SJSA1 (cell line): Measurements from ENCODE around the gene SHISA8. TPM values are rescaled to one million over a fixed set of nuclear protein-coding genes. Genes with fewer than 3 reads are reported as not detected.

Experiments used
- DNase-seq, 2 experiments: peaks; one replicate each; pipeline ENCODE4 v3.0.0-alpha.2; 2015 to 2020; ENCODE audit warnings: low spot score in 2 of 2, low read depth in 1 of 2
- H3K27ac ChIP-seq: fragments of 250-450 bp; sonication (Bioruptor Pico); 2 replicates; pipeline ENCODE4 v1.5.1; 2020; ENCODE audit warnings: mild to moderate bottlenecking, moderate library complexity
- H3K27me3 ChIP-seq: fragments of 250-450 bp; sonication (Bioruptor Pico); replicated peaks from 2 replicates; pipeline ENCODE4 v1.5.1; 2020; ENCODE audit warnings: mild to moderate bottlenecking, moderate library complexity
- H3K36me3 ChIP-seq: fragments of 250-450 bp; sonication (Bioruptor Pico); 2 replicates; pipeline ENCODE4 v1.5.1; 2020; ENCODE audit warnings: mild to moderate bottlenecking
- H3K4me1 ChIP-seq: fragments of 250-450 bp; sonication (Bioruptor Pico); replicated peaks from 2 replicates; pipeline ENCODE4 v1.6.1; 2021; ENCODE audit warnings: mild to moderate bottlenecking
- H3K4me3 ChIP-seq: fragments of 250-450 bp; sonication (Bioruptor Pico); 2 replicates; pipeline ENCODE4 v1.5.1; 2020; ENCODE audit warnings: mild to moderate bottlenecking
- H3K9me3 ChIP-seq: fragments of 250-450 bp; sonication (Bioruptor Pico); replicated peaks from 2 replicates; pipeline ENCODE4 v1.5.1; 2020; ENCODE audit warnings: mild to moderate bottlenecking
- total RNA-seq: library from RNA; depleted of rRNA; stranded (reverse); fragments of >200 nt; shearing (Covaris generic); gene quantifications from 2 replicates; pipeline ENCODE4 v1.2.3, GENCODE V29; 2014

The SHISA8 gene
- total RNA-seq, 1 experiment from 2014 or later, result not detected

DNA sequence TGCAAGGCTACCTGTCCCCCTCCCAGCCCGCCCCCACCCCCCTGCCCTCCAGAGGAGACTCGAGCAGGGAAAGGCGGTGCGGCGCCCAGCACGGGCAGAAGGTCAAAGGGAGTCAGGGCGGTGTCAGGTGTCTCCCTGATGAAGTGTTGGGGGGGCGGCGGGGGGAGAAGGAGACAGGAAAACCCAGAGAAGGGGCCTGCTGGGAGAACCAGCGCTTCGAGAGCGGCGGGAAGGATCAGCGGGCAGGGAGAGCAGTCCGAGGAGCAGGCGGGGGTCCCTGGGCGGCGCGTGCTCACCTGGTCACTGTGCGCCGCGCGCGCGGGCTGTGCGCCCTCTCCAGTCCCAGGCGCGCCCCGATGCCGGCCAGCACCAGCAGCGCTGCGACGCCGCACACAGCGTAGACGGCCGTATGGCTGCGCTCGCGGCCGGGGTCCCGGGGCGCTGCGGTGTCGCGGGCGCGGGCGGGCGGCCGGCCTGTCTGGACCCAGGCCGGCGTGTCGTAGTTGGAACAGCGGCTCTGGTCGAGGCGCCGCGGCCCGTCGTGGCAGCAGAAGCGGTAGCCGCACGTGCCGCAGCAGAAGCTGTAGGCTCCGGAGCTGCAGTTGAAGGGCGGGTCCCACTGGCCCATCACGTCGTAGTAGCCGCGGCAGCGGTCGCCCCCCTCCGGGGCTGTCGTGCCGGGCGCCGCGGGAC, 886 bp downstream of the SHISA8 start:
- Histone ChIP-seq H3K9me3 (no peaks in the 10 kb centered on the region), H3K36me3 (no peaks in the 10 kb centered on the region), H3K27ac (no peak overlapping the region), H3K4me1 (peaks cover 24% of the 10 kb centered on the region), H3K27me3 (peaks cover 83% of the 10 kb centered on the region), H3K4me3 (no peak overlapping the region)
- no peak for DNase-seq

- Histone ChIP-seq H3K27me3 (peaks cover 82% of the 10 kb centered on the region), H3K27ac (no peak overlapping the region), H3K4me1 (peaks cover 24% of the 10 kb centered on the region), H3K36me3 (no peaks in the 10 kb centered on the region), H3K4me3 (no peak overlapping the region), H3K9me3 (no peaks in the 10 kb centered on the region)
- no peak for DNase-seq
Measured at GRCh38 chr22:41913040-41913719, 1.7 kb downstream of the SHISA8 start.

- no peak overlapping the region for H3K4me3 ChIP-seq
- H3K27me3 ChIP-seq, result peaks cover 79% of the 10 kb centered on the region
- no peaks in the 10 kb centered on the region for H3K9me3 ChIP-seq
- H3K4me1 ChIP-seq, result peaks cover 24% of the 10 kb centered on the region
- no peaks in the 10 kb centered on the region for H3K36me3 ChIP-seq
- no peak for DNase-seq
- H3K27ac ChIP-seq, result no peak overlapping the region
Measured at GRCh38 chr22:41912338-41913039, 2.4 kb downstream of the SHISA8 start.

GRCh38 chr22:41911001-41911611, 3.8 kb downstream of the SHISA8 start:
- H3K36me3 ChIP-seq, result 0 out of 2 replicates have a peak, but pooled peaks cover 2% of the 10 kb centered on the region
- peaks cover 69% of the 10 kb centered on the region for H3K27me3 ChIP-seq
- DNase-seq, result no peak
- no peak overlapping the region for H3K27ac ChIP-seq
- no peaks in the 10 kb centered on the region for H3K9me3 ChIP-seq
- peaks cover 24% of the 10 kb centered on the region for H3K4me1 ChIP-seq
- H3K4me3 ChIP-seq, result no peak overlapping the region

DNA sequence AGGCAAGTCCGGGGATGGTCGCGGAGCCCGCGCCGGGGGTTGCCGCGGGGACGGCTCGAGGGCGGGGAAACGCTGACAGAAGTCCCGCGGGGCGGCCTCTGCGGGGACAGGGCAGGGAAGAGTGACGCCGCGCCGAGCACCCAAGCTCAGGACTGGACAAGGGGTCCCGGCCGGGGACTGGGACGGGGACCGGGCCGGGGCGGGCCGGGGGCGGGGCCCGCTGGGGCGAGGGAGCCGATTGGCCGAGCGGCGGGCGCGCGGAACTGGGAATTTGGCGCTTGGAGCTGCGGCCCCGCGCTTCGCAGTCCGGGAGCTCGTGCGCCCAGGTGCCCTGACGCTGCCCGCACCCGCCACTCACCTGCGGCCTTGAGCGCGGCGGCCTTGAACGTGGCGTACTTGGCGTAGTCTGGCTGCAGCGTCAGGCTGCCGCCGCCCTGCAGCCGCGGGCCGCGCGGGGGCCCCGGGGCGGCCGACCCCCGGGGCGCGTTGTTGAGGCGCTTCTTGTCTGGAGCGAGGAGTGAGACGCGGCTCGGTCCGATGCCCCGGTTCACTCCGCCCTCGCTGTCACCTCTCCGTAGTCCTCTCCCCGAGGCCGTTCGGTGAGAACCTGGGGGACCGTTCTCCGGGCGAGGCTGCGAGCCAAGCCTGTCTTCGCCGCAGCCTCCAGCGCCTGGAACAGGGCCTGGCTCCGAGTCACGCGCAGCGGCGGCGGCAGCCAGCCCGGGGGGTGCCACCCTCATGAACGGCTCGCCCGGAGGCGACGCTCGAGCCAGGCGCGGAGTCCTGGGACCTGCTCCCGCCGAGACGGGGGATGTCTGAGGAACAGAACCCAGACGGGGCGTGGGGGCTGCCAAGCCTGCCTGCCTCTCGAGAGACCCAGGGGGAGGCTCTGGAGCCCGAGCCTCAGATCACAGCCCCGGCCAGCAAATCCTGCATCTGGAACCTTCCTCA, 4.5 kb downstream of the SHISA8 start:
- Histone ChIP-seq H3K27me3 (peaks cover 61% of the 10 kb centered on the region), H3K4me1 (peaks cover 24% of the 10 kb centered on the region), H3K36me3 (0 out of 2 replicates have a peak, but pooled peaks cover 2% of the 10 kb centered on the region), H3K4me3 (no peak overlapping the region), H3K27ac (no peak overlapping the region), H3K9me3 (no peaks in the 10 kb centered on the region)
- no peak for DNase-seq

- Histone ChIP-seq H3K4me1 (peaks cover 17% of the 10 kb centered on the region), H3K4me3 (no peak overlapping the region), H3K27ac (no peak overlapping the region), H3K36me3 (peaks cover 10% of the 10 kb centered on the region; the same call in 1 of the 2 replicates), H3K27me3 (peaks cover 53% of the 10 kb centered on the region), H3K9me3 (no peaks in the 10 kb centered on the region)
- no peak for DNase-seq
Measured at GRCh38 chr22:41909310-41910049, 5.4 kb downstream of the SHISA8 start.

- Histone ChIP-seq H3K9me3 (no peaks in the 10 kb centered on the region), H3K4me3 (no peak overlapping the region), H3K27me3 (peaks cover 47% of the 10 kb centered on the region), H3K27ac (no peak overlapping the region), H3K4me1 (peaks cover 18% of the 10 kb centered on the region), H3K36me3 (peaks cover 16% of the 10 kb centered on the region; the same call in 1 of the 2 replicates)
- DNase-seq, result no peak
Measured at GRCh38 chr22:41908411-41909309, 6.2 kb downstream of the SHISA8 start.

DNA sequence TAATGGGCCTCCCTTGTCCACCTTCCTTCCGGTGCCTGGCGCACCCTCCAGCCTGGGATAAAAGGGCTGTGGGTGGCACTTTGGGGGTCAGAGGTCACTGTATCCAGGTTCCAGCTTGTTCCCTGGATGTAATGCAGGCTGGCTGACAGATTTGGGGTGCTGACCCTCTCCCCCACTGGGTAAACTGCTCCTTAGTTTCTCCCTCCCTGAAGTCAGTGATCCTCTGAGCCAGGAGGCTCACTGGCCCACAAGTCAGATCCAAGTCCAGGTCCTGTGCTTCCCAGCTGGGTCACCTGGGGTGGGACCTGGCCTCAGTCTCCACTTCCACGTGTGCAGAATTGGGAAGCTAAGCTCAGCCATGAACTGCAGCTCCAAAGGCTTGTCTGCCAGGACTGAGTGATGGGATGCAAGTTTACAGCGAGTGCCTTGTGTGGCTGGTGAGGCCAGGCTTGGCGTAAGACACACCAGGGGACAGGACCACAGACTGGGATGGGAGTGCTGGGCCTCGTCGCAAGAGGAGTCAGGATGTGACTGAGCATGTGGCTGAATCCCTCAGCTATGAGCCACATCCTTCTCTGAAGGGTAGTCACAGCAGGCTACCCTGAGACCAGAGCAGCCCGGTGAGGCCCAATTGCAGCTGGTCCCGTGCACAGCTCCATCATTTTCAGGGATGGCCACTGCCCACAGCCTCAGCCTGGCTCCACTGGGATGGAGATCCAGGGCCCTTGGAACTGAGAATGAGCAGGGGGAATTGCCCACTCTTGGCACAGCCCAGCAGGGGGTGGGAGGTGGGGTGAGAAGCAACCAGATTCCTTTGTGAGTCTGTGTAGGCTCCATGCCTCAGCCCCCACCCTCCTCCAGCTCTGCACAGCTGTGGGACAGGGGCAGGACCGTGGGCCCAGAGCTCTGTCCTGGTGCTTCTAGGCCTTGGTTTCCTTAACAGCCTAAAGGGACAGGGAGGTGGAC, 7.2 kb downstream of the SHISA8 start:
- peaks cover 27% of the 10 kb centered on the region for H3K4me1 ChIP-seq
- no peak overlapping the region for H3K27ac ChIP-seq
- peaks cover 22% of the 10 kb centered on the region for H3K36me3 ChIP-seq
- no peak for DNase-seq
- no peaks in the 10 kb centered on the region for H3K9me3 ChIP-seq
- peaks cover 39% of the 10 kb centered on the region for H3K27me3 ChIP-seq
- no peak overlapping the region for H3K4me3 ChIP-seq

DNA sequence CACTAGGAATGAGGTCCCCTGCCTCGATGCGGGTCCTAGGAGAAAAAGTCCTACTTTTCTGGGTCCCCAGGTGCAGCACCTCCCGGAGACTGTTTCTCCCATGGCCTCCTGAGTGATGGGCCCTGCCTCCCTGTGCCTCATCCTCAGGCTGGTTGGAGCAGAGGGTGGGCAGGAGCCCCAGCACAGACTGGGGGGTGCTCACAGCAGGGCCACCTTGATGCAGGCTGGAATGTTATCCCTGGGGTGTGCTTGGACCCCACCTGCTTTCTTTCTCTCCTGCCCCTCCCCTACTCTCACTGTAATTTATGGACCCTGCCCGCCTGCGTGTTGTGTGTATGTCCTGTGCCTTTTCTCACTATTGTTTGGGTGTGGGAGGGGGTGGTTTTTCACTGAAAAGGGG, 8.1 kb downstream of the SHISA8 start:
- Histone ChIP-seq H3K4me1 (peaks cover 27% of the 10 kb centered on the region), H3K4me3 (no peak overlapping the region), H3K36me3 (peaks cover 22% of the 10 kb centered on the region), H3K27me3 (peaks cover 30% of the 10 kb centered on the region), H3K9me3 (no peaks in the 10 kb centered on the region), H3K27ac (no peak overlapping the region)
- DNase-seq, result no peak

DNA sequence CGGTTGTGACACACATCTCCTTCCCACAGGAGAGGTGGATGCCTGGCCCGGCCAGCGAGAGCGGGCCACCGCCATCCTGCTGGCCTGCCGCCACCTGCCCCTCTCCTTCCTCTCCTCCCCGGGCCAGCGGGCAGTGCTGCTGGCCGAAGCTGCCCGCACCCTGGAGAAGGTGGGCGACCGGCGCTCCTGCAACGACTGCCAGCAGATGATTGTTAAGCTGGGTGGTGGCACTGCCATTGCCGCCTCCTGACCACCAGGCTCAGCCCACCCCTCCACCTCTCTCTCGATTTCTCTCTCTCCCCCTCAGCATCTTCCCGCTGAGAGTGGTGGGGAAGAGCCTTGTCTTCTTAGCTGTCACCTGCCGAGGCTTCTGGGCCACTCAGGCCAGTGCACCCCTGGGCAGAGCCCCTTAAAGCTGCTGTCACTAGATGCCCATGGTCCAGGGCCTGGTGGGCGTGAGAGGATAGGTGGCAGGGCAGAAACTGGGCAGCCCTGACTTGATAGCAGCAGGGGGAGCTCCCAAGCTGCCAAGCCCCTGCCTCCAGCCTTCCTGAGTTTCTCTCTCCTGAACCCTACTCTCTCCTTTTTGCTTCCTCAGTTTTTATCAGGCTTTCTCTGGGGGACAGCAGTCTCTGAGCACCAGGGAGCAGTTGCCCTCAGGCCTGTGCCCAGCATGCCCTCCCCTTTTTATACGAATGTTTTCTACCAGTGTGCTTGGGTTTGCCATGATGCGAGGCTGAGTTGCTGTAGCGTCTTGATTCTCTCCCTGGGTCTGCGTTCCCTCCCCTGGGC, 9.3 kb downstream of the SHISA8 start:
- no peaks in the 10 kb centered on the region for H3K9me3 ChIP-seq
- no peak overlapping the region for H3K27ac ChIP-seq
- H3K36me3 ChIP-seq, result peaks cover 22% of the 10 kb centered on the region
- DNase-seq, result no peak
- H3K27me3 ChIP-seq, result peaks cover 17% of the 10 kb centered on the region
- H3K4me3 ChIP-seq, result no peak overlapping the region
- peaks cover 21% of the 10 kb centered on the region for H3K4me1 ChIP-seq
